Measurements from ENCODE around the gene CEP70. TPM values are rescaled to one million over a fixed set of nuclear protein-coding genes. Genes with fewer than 3 reads are reported as not detected.

CEP70 gene, protein sequence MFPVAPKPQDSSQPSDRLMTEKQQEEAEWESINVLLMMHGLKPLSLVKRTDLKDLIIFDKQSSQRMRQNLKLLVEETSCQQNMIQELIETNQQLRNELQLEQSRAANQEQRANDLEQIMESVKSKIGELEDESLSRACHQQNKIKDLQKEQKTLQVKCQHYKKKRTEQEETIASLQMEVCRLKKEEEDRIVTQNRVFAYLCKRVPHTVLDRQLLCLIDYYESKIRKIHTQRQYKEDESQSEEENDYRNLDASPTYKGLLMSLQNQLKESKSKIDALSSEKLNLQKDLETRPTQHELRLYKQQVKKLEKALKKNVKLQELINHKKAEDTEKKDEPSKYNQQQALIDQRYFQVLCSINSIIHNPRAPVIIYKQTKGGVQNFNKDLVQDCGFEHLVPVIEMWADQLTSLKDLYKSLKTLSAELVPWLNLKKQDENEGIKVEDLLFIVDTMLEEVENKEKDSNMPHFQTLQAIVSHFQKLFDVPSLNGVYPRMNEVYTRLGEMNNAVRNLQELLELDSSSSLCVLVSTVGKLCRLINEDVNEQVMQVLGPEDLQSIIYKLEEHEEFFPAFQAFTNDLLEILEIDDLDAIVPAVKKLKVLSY
- 10 to 100 TPM; 11.4 to 43.3 (median 16.1) TPM for total RNA-seq

DNA sequence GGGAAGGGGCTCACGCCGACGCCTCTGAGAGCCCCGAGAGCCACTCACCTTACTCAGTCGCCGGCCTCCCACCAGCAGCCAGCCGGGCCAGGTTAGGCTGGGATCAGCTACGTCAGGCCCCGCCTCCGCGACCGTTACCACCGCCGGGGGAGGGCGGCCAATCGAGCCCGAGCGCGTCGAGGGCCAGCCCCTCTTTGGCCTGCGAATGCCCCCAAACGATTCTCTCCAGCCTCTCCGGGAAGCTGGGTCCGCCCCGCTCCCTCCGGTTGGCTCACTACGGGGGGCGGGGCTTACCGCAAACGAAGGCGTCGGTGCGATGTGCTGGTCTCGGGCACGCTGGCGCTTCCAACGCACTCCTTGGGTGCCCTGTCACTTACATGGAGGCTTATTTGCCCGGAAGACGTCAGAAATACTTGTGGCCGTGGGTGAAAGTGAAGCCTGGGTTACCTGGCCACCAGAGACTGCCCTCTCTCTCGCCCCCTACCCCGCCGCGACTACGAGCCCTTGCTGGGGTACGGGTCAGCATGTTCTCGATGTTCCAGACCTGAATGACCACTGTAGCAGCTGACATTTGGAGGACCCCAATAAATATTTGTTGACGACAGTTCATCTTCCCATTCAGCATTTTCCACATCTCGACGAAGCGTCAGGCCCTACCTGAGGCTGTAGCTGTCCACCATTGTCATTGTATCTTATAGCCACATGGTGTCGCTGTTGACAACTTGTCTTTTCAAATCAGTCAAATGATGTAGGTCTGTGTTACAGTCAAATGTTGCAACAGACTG is at the start of gene CEP70:
TSS of gene CEP70 (minus strand) at position 111 of the 785 bp plus-strand sequence. CDS start 21,333 bp downstream, outside the sequence.
- DNase-seq = no peak
- peak in 3 of 4 donors; percentile 88 to 92 (median 89) for TF ChIP-seq POLR2A (IDR thresholded peaks at IDR 0.05)
- TF ChIP-seq, protein P1, sequence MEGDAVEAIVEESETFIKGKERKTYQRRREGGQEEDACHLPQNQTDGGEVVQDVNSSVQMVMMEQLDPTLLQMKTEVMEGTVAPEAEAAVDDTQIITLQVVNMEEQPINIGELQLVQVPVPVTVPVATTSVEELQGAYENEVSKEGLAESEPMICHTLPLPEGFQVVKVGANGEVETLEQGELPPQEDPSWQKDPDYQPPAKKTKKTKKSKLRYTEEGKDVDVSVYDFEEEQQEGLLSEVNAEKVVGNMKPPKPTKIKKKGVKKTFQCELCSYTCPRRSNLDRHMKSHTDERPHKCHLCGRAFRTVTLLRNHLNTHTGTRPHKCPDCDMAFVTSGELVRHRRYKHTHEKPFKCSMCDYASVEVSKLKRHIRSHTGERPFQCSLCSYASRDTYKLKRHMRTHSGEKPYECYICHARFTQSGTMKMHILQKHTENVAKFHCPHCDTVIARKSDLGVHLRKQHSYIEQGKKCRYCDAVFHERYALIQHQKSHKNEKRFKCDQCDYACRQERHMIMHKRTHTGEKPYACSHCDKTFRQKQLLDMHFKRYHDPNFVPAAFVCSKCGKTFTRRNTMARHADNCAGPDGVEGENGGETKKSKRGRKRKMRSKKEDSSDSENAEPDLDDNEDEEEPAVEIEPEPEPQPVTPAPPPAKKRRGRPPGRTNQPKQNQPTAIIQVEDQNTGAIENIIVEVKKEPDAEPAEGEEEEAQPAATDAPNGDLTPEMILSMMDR (IDR thresholded peaks at IDR 0.05) = peak; percentile 77 to 91 (median 88)
- Histone ChIP-seq H3K4me3 (peak within 1 kb of the TSS; percentile 52 to 74 (median 72)), H3K9me3 (no peaks in the 10 kb centered on the region), H3K27me3 (no peaks in the 10 kb centered on the region), H3K36me3 (peaks cover 0 to 10% (median 0%) of the 10 kb centered on the region in 3 donors), H3K4me1 (peaks cover 0 to 36% (median 8%) of the 10 kb centered on the region in 3 donors), H3K27ac (peak within 1 kb of the TSS; percentile 93 to 97 (median 96))
- WGBS, 2 donors = 0% methylated on average over 12 to 25 of the region's 52 CpGs
- intact Hi-C loops (cut with DNase I) = loop anchor here (5.0 kb wide), 1 partner anchor 323 kb away; no protein-coding TSS in a partner anchor

DNA sequence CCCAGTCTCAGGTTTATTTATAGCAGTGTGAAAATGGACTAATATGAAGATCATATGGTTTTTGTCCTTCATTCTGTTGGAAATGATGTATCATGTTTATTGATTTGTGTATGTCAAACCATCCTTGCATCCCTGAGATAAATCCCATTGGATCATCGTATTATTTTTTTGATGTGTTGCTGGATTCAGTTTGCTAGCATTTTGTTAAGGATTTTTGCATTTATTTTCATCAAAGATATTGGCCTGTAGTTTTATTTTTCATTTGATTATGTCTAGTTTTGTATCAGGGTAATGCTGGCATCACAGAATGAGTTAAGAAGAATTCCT is 48.8 kb upstream of the CEP70 start:
- no peak overlapping the region for H3K4me3 ChIP-seq
- no peaks in the 10 kb centered on the region for H3K36me3 ChIP-seq
- no peak overlapping the region for H3K27ac ChIP-seq
- WGBS, 2 donors = 95 to 100% methylated on average over 1 of the region's 1 CpG
- TF ChIP-seq, protein P1 (IDR thresholded peaks at IDR 0.05) = no peak
- TF ChIP-seq POLR2A (IDR thresholded peaks at IDR 0.05) = no peak
- H3K9me3 ChIP-seq = peaks cover 0 to 53% (median 37%) of the 10 kb centered on the region in 3 donors
- DNase-seq = no peak
- no peaks in the 10 kb centered on the region for H3K27me3 ChIP-seq
- intact Hi-C loops (cut with DNase I) = no loop called here
- no peaks in the 10 kb centered on the region for H3K4me1 ChIP-seq

DNA sequence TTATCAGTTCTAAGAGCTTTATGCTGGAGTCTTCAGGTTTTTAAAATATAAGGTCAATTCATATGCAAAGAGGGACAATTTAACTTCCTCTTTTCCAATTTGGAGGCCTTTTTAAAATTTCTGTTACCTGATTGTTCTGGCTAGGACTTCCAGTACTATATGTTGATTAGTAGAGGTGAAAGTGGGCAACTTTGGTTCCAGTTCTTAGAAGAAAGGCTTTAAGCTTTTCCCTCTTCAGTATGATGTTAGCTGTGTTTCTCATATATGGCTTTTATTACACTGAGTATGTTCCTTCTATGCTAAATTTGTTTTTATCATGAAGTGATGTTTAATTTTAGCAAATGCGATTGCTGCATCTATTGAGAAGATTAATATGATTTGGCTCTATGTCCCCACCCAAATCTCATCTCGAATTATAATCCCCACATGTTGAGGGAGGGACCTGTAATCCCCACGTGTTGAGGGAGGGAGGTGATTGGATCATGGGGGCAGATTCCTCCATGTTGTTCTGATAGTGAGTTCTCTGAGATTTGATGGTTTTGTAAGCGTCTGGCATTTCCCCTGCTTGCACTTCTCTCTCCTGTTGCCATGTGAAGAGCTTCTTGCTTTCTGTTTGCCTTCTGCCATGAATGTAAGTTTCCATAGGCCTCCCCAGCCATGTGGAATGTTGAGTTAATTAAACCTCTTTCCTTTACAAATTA is 48.3 kb upstream of the CEP70 start:
- 78% methylated on average over 4 of the region's 4 CpGs for WGBS, 2 donors
- Histone ChIP-seq H3K36me3 (no peaks in the 10 kb centered on the region), H3K4me1 (no peaks in the 10 kb centered on the region), H3K9me3 (peaks cover 0 to 52% (median 37%) of the 10 kb centered on the region in 3 donors), H3K27ac (no peak overlapping the region), H3K4me3 (no peak overlapping the region), H3K27me3 (no peaks in the 10 kb centered on the region)
- TF ChIP-seq, protein P1 (IDR thresholded peaks at IDR 0.05) = no peak
- no peak for TF ChIP-seq POLR2A (IDR thresholded peaks at IDR 0.05)
- no peak for DNase-seq
- intact Hi-C loops (cut with DNase I) = no loop called here

DNA sequence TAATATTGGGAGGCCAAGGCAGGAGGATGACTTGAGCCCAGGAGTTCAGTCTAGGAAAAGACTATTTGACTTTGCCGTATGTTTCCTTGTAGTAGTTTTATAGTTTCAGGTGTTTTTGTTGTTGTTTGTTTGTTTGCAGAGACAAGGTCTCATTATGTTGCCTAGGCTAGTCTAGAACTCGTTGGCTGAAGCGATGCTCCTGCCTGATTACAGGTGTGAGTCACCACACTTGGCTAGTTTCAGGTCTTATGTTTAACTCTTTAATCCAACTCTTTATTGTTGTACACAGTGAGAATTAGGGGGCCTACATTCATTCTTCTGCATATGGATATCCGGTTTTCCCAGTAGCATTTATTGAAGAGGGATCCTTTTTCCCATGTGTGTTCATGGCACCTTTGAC is 46.5 kb upstream of the CEP70 start:
- WGBS, 2 donors = 53 to 54% methylated on average over 4 of the region's 4 CpGs
- DNase-seq = no peak

More for the DNA sequence above, 46.5 kb upstream of the CEP70 start:
- Histone ChIP-seq H3K36me3 (no peaks in the 10 kb centered on the region), H3K4me1 (no peaks in the 10 kb centered on the region), H3K27me3 (no peaks in the 10 kb centered on the region), H3K4me3 (no peak overlapping the region), H3K9me3 (peaks cover 0 to 33% (median 20%) of the 10 kb centered on the region in 3 donors), H3K27ac (no peak overlapping the region)
- TF ChIP-seq, protein P1 (IDR thresholded peaks at IDR 0.05) = no peak
- TF ChIP-seq POLR2A (IDR thresholded peaks at IDR 0.05) = no peak
- intact Hi-C loops (cut with DNase I) = no loop called here
